Heart left ventricle (tissue), 16 donors: ENCODE results near the gene SPNS2. TPM values are rescaled to one million over a fixed set of nuclear protein-coding genes. Genes with fewer than 3 reads are reported as not detected.

Source experiments
- ATAC-seq, 4 donors: fragments of 200-7000 bp; cut with Tn5 transposase; one replicate each; pipeline ENCODE4 v1.9.1; 2020 to 2022; ENCODE audit warnings: moderate library complexity in 4 of 4, mild to moderate bottlenecking in 3 of 4, moderate number of reproducible peaks in 1 of 4
- DNase-seq, 5 donors: peaks; one replicate each; pipeline ENCODE4 v3.0.0-alpha.2; 2020
- H3K27ac ChIP-seq, 12 donors: fragments of 200-600 bp; sonication (generic) in 4 of 12; one replicate each; pipeline versions ENCODE4 v1.5.0 to v1.8.0; 2016 to 2022; ENCODE audit warnings: mild to moderate bottlenecking in 2 of 12
- H3K27me3 ChIP-seq, 9 donors: fragments of 200-600 bp; sonication (generic) in 2 of 9; one replicate each; pipeline versions ENCODE4 v1.5.1 to v1.8.0; 2016 to 2022; ENCODE audit warnings: mild to moderate bottlenecking in 3 of 9
- H3K36me3 ChIP-seq, 9 donors: fragments of 200-600 bp; sonication (generic) in 2 of 9; one replicate each; pipeline versions ENCODE4 v1.5.0 to v1.8.0; 2018 to 2022; ENCODE audit warnings: mild to moderate bottlenecking in 2 of 9
- H3K4me1 ChIP-seq, 12 donors: fragments of 200-600 bp; sonication (generic) in 4 of 12; one replicate each; pipeline versions ENCODE4 v1.5.0 to v1.8.0; 2016 to 2022; ENCODE audit warnings: mild to moderate bottlenecking in 3 of 12
- H3K4me3 ChIP-seq, 12 donors: fragments of 200-600 bp; sonication (generic) in 4 of 12; one replicate each; pipeline versions ENCODE4 v1.5.0 to v1.8.0; 2017 to 2022; ENCODE audit warnings: mild to moderate bottlenecking in 9 of 12, moderate library complexity in 4 of 12
- H3K9me3 ChIP-seq, 12 donors: fragments of 200-600 bp; sonication (generic) in 4 of 12; one replicate each; pipeline versions ENCODE4 v1.5.0 to v1.8.0; 2016 to 2022; ENCODE audit warnings: mild to moderate bottlenecking in 1 of 12
- POLR2A ChIP-seq, 2 donors: fragments of 450-650 bp; IDR thresholded peaks; one replicate each; pipeline ENCODE4 v1.6.1; 2017; ENCODE audit warnings: antibody characterized with exemption in 2 of 2, mild to moderate bottlenecking in 2 of 2, moderate library complexity in 2 of 2
- WGBS, 4 donors: extraction: QIAGEN DNeasy Blood & Tissue Kit in 2 of 4; methylation state at CpG; one replicate each; pipeline versions ENCODE4 v1.1.5 to v1.1.7; 2013 to 2018; 5-methylcytosine and 5-hydroxymethylcytosine counted together
- intact Hi-C, 10 donors: fragments of 100-400 bp; cut with DNase I; formaldehyde crosslinking; loops; one replicate each; pipeline versions ENCODE4 v1.11.1 to v1.14.2; 2022
- polyA plus RNA-seq, 2 donors: library from polyadenylated mRNA; stranded (reverse); fragments of 200-250 nt; gene quantifications; one replicate each; pipeline ENCODE4 v1.2.3, GENCODE V29; 2013
- total RNA-seq, 9 donors: library from RNA; depleted of rRNA in 2 of 9; stranded (reverse); fragments of >200 nt in 2 of 9; fragmentation: NEBNext Ultra II Directional in 3 of 9; extraction: Animal tissue kit (Norgen Biotek cat#: 25700) in 3 of 9; gene quantifications; one replicate each; pipeline versions ENCODE4 v1.1.0 to v1.2.4, GENCODE V29; 2016 to 2023
- TF ChIP-seq, protein P1 (sequence below), 12 donors: fragments of 200-600 bp; sonication (generic) in 4 of 12; IDR thresholded peaks; one replicate each; pipeline versions ENCODE4 v1.5.0 to v1.8.0; 2018 to 2022; ENCODE audit warnings: antibody characterized with exemption in 12 of 12, mild to moderate bottlenecking in 5 of 12
- donor health status: ischemic (EF 13 %, LVEDD 7.1; RV severe dilation, severe dysfunction).
- donor health status: healthy with polysubstance abuse.
- donor health status: DM: no; HTN: yes; CAD: no.
- donor health status: DM: no; HTN: no; CAD: no.
- donor health status: ischemic (EF 25% LVEDD 6.9; RV normal size, moderate dysfunction).
- donor health status: ischemic (EF 25% LVEDD 5.7; RV mildly dilated, moderate dysfunction).
- donor health status: healthy.
- donor health status: DM: yes; HTN: yes; CAD: no.
- donor health status: ischemic (EF 35%, LVEDD 5.7; RV mildly dilated, moderate dysfunction).
- donor health status: nonischemic (EF 11% LVEDD 7.7; RV severe dilation, severe dysfunction).
- donor health status: DM: yes; HTN: yes; CAD: no.
- donor health status: PGD.
- donor health status: ischemic (EF 29% LVEDD 5.4; RV normal size, mild dysfunction).
- donor health status: nonischemic (EF 23%, LVEDD 6.1; RV moderate dilation, normal function).

Gene SPNS2
- total and polyA plus RNA-seq, 11 donors: 6.4 to 22.0 (median 13.3) TPM

DNA sequence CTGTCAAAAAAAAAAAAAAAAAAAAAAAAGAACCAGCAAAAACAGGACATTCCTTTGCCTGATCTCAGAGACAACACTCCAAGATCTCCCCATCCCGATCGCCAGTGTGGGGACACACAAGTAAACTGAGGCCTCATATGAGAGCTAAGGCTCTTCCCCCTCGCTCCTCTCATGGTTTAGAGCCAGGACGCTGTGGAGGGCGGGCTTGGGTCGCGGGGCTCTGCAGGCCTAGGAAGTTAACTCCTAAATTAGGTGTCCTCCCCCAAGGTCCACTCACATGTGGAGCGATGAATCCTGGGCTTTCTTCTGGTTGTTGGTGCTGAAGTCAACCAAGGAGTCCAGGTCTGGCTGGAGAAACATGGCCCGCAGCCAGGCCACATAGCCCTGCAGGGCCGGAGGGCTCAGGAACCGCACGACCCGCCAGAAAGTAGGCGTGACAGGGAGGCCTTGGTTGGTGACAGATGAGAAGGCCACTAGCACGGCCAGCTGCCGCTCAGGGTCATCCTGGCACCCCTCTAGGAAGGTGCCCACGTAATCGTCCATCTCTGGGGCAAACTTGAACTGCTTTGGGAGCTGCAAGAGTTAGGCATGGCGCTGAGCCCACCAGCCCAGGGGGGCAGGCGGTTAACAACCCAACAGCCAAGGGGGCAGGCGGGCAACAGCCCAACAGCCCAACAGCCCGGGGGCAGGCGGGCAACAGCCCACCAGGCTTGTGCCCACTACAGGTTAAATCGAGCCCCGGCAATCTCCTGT lies 51.3 kb downstream of the SPNS2 start:
- Histone ChIP-seq H3K27me3 (no peaks in the 10 kb centered on the region), H3K36me3 (peaks cover 0 to 84% (median 82%) of the 10 kb centered on the region in 9 donors), H3K27ac (no peak overlapping the region), H3K9me3 (no peaks in the 10 kb centered on the region), H3K4me1 (peaks cover 0 to 14% (median 10%) of the 10 kb centered on the region in 12 donors), H3K4me3 (no peak overlapping the region)
- DNase-seq (peak in 3 of 5 donors; percentile 23 to 42 (median 26)), ATAC-seq (no peak)
- no peak for TF ChIP-seq POLR2A (IDR thresholded peaks at IDR 0.05)
- TF ChIP-seq, protein P1, sequence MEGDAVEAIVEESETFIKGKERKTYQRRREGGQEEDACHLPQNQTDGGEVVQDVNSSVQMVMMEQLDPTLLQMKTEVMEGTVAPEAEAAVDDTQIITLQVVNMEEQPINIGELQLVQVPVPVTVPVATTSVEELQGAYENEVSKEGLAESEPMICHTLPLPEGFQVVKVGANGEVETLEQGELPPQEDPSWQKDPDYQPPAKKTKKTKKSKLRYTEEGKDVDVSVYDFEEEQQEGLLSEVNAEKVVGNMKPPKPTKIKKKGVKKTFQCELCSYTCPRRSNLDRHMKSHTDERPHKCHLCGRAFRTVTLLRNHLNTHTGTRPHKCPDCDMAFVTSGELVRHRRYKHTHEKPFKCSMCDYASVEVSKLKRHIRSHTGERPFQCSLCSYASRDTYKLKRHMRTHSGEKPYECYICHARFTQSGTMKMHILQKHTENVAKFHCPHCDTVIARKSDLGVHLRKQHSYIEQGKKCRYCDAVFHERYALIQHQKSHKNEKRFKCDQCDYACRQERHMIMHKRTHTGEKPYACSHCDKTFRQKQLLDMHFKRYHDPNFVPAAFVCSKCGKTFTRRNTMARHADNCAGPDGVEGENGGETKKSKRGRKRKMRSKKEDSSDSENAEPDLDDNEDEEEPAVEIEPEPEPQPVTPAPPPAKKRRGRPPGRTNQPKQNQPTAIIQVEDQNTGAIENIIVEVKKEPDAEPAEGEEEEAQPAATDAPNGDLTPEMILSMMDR (IDR thresholded peaks at IDR 0.05): no peak
- intact Hi-C loops: loop anchor here in 1 of 10 donors (10.0 kb wide), 1 partner anchor 125 kb away; no protein-coding TSS in a partner anchor
- 86 to 91% (median 89%) methylated on average over 21 to 25 of the region's 25 CpGs for WGBS, 4 donors

DNA sequence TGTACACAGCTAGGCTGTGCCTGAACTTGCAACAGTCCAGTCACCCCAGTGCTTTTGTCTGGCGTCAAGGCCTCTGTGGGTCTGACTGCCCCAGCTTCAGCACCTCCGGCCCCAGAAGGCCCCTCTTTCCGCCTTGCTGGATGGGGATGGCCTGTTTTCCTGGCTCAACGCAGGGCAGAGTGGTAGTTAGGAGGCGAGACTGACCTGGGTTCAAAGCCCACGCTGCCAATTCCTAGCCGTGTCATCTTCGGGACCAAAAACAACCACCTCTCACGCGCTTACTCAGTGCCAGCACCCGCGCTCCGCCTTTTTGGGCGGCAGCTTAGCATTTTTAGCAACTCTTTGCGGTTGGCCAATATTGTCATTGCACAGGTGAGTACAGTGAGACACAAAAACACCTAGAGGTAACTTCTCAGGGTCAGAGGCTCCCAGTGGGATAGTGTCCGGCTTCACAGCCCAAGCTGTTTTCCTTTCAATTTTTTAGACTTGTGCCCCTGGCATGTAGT lies 51.9 kb downstream of the SPNS2 start:
- DNase-seq (peak in 1 of 5 donors; percentile 11), ATAC-seq (no peak)
- WGBS, 4 donors: 93 to 97% (median 96%) methylated on average over 16 of the region's 16 CpGs
- H3K4me1 ChIP-seq: peaks cover 0 to 16% (median 10%) of the 10 kb centered on the region in 12 donors
- no peak overlapping the region for H3K4me3 ChIP-seq
- H3K9me3 ChIP-seq: no peaks in the 10 kb centered on the region
- intact Hi-C loops: no loop called here
- H3K36me3 ChIP-seq: peaks cover 0 to 80% (median 76%) of the 10 kb centered on the region in 9 donors
- H3K27me3 ChIP-seq: no peaks in the 10 kb centered on the region
- H3K27ac ChIP-seq: no peak overlapping the region
- TF ChIP-seq, protein P1 (IDR thresholded peaks at IDR 0.05): no peak
- no peak for TF ChIP-seq POLR2A (IDR thresholded peaks at IDR 0.05)

DNA sequence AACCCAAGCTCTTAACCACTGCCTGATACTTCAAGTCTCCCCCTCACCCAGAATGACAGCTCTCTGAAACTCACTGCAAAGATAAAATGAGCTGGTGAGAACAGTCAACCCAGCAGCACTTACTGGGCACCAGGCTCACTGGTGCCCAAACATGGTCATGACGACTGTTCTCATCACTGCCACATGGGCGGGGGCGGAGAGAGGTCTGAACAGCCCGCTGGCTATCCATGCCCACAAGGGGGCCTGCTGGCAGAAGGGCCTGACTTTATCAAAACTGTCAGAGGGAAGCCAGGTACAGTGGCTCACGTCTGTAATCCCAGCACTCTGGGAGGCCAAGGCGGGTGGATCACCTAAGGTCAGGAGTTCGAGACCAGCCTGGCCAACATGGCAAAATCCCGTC lies 52.5 kb downstream of the SPNS2 start:
- Histone ChIP-seq H3K9me3 (no peaks in the 10 kb centered on the region), H3K4me1 (peaks cover 3 to 21% (median 15%) of the 10 kb centered on the region in 12 donors), H3K27ac (no peak overlapping the region), H3K36me3 (peaks cover 0 to 76% (median 72%) of the 10 kb centered on the region in 9 donors), H3K4me3 (no peak overlapping the region), H3K27me3 (no peaks in the 10 kb centered on the region)
- ATAC-seq (no peak), DNase-seq (peak in 1 of 5 donors; percentile 15)
- intact Hi-C loops: no loop called here
- TF ChIP-seq, protein P1 (IDR thresholded peaks at IDR 0.05): no peak
- TF ChIP-seq POLR2A (IDR thresholded peaks at IDR 0.05): no peak
- 82 to 84% (median 83%) methylated on average over 8 of the region's 8 CpGs for WGBS, 4 donors

DNA sequence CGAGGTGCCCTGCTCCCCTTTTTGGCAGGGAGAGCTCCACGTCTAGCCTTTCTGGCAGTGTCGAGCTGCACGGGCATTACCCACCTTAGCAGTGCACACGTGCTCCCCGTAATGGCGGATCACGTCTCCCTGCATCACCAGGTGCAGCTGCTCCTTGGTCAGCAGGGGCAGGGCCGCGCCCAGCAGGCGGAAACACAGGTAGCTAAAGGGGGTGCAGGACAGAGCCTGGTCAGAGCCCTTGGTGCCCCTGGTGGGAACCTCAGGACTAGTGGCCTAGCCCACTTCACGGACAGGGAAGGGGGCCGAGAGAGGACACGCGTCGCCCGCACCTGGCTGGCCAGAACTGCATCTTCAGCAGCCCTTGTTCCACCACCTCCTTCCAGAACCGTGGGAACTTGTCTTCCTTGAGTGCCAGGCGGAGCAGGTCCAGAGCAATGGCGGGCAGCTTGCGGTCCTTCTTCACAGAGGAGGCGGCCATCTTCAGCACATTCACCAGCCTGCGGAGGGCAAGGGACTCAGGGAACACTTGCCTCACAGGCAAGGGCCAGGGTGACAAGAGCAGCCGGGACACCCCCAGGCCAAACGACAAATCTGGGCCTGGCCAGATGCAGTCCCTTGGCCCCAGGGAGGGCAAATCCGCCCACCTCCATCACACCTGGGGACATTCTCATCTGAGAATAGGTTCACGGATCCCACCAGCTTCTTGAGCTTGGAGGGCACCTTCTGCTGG lies 53.3 kb downstream of the SPNS2 start:
- Histone ChIP-seq H3K27me3 (no peaks in the 10 kb centered on the region), H3K4me1 (peaks cover 3 to 23% (median 17%) of the 10 kb centered on the region in 12 donors), H3K36me3 (peaks cover 0 to 68% (median 65%) of the 10 kb centered on the region in 9 donors), H3K27ac (no peak overlapping the region), H3K9me3 (no peaks in the 10 kb centered on the region), H3K4me3 (no peak overlapping the region)
- intact Hi-C loops: no loop called here
- ATAC-seq: no peak
- no peak for TF ChIP-seq POLR2A (IDR thresholded peaks at IDR 0.05)
- TF ChIP-seq, protein P1 (IDR thresholded peaks at IDR 0.05): no peak
- 94 to 97% (median 94%) methylated on average over 19 to 27 of the region's 27 CpGs for WGBS, 4 donors
- peak in 1 of 5 donors; percentile 19 for DNase-seq
